CD1c-positive myeloid dendritic cell (primary cell): ENCODE measurements around the gene TYR.
"Not testable (repeated sequence)": the region's sequence is repeated elsewhere in the genome, so short reads cannot be mapped to it uniquely, and the experiment has no call there.

ENCODE experiments used
- DNase-seq: peaks from one replicate; pipeline ENCODE4 v3.0.0-alpha.2; 2016; ENCODE audit errors: extremely low spot score

The TYR gene

DNA sequence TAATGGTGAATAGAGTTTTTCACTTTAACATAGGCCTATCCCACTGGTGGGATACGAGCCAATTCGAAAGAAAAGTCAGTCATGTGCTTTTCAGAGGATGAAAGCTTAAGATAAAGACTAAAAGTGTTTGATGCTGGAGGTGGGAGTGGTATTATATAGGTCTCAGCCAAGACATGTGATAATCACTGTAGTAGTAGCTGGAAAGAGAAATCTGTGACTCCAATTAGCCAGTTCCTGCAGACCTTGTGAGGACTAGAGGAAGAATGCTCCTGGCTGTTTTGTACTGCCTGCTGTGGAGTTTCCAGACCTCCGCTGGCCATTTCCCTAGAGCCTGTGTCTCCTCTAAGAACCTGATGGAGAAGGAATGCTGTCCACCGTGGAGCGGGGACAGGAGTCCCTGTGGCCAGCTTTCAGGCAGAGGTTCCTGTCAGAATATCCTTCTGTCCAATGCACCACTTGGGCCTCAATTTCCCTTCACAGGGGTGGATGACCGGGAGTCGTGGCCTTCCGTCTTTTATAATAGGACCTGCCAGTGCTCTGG lies at the start of gene TYR:
TYR (plus strand) TSS at position 185 of the 541 bp plus-strand sequence; CDS start at position 264, 79 bp downstream.
- DNase-seq, result no peak

DNA sequence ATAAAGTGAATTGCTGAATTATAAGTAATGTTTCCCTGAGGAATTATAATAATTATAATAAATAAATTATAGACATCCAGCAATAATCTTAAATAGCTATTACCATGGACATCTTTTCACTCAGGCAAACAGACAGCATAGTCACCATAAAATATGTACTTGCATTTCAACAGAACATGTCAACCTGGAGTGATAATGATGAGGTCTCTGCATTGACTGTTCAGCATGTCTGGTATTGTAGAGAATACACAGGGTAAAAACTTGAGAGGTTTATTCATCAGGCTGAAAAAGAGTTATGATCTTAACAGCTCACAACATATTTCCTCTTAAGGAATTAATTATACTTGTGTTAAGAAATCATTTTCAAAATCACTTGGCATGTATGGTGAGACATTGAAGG lies 41.1 kb upstream of the TYR start:
- DNase-seq, result no peak

DNA sequence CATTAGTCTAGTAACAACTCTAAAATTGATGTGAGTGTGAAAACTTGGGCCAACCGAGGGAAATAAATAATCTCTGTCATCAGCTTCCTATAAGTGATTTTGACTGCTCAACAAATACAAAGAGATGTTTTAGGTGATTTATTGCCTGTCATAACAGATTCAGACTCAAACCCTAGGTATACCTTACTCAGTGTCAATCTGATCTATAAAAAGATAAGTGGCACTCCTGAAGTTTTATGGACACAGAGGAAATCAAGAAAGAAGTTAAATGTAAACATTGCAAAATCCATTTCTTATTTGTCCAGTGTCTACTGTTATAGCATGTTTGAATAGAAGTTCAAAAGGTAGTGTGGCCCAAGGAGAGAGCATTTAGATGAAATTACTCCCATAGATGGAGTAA lies 30.4 kb upstream of the TYR start:
- no peak for DNase-seq

DNA sequence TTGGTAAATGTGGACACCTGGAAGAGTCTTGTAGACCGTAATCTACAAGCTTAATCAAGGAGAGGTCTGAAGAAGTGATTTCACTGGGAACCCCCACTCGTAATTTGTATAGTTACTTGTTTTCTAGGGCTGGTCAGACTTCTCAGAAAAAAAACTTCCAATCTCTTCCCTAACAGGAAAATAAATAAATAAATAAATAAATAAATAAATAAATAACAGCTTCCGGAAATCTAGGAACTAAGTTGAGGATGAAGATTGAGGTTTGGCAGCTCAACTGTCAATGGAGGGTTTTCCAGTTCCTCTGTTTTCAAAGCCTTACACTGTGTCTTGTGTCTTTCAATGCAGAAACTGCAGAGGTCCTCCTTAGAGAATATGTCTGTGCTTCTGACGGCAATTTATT lies 17.7 kb upstream of the TYR start:
- no peak for DNase-seq

DNA sequence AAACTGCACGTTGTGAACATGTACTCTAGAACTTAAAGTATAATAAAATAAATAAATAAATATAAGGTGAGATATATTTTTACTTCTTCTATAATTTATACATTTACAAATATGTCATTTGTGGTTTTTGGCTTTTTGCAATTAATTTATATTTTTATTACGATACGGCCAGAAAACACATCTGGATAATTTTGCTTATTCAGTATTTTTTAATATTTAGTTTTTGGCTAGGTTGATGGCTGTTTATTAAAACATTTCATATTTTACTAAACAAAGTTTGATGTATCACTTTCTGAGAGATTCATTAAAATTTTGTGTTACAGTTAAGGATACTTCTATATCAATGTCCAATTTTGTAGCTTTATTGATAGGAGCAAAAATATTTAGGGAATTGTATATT lies 15.7 kb upstream of the TYR start:
- DNase-seq, result no peak

DNA sequence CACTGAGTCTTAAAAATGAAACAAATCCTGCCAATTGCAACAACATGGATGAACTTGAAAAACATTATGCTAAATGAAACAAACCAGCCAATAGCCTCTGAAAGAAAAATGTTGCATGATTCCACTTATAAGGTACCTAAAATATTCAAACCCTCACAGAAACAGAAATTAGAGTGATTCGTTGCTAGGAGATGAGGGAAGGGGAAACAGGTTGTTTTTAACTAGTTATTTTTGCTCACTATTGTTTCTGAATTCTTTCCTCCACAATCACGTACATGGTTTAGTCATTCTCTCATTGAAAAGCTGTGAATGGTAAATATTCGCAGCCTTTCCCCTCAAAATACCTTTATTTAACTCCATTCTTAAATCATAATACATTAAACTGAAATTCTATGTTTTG lies 14.0 kb upstream of the TYR start:
- DNase-seq, result no peak

DNA sequence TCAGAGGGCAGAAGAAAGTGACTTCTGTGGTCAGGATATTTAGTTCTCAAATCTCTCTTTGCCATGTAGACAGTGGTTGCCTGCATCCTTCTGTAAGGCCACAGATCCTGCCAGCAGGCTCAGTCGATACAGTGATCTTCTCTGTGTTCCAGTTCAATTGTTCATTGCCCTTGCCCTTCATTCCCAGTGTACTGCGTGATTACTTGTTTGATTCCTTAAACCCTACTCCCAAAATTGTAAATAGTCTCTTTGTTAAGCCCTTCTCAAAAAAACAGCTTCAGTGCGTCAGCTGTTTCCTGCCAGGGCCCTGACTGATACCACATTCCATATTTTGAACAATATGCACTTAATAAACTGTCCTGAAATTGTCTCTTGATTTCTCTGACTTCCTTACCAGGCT lies 9.3 kb upstream of the TYR start:
- DNase-seq, result no peak

DNA sequence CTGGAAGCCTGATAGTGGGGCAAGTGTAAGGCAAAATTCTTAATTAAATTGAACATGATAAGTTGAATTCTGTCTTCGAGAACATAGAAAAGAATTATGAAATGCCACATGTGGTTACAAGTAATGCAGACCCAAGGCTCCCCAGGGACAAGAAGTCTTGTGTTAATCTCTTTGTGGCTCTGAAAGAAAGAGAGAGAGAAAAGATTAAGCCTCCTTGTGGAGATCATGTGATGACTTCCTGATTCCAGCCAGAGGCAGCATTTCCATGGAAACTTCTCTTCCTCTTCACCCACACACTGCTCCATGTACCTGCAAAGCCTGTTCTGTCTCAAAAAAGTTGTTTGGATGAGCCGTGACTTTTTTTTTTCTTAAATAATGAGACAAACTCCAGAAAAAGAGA lies 1.9 kb upstream of the TYR start:
- no peak for DNase-seq

DNA sequence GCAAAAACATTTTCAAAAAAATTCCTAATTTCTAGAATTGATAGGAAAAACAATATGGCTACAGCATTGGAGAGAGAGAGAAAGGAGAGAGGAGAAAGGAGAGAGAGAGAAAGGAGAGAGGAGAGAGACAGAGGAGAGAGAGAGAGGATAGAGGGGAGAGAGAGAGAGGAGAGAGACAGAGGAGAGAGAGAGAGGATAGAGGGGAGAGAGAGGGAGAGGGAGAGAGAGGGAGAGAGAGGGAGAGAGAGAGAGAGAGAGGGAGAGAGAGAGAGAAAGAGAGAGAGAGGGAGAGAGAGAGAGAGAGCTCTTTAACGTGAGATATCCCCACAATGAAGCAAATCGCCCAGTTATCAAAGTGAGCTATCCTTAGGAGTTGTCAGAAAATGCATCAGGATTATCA lies 737 bp upstream of the TYR start:
- DNase-seq, result no peak

DNA sequence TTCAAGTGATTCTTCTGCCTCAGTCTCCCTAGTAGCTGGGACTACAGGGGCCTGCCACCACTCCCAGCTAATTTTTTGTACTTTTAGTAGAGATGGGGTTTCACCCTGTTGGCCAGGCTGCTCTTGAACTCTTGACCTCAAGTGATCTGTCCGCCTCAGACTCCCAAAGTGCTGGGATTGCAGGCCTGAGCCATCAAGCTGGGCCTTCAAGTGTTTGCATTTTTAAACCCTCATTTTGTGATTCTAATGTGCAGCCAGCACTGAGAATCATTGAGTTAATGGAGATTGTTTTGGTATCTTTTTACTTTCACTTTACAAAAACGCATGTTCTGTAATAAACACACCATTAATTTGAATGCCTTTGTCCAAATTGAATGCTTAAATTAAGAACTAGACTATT lies 3.4 kb downstream of the TYR start:
- DNase-seq, result no peak

DNA sequence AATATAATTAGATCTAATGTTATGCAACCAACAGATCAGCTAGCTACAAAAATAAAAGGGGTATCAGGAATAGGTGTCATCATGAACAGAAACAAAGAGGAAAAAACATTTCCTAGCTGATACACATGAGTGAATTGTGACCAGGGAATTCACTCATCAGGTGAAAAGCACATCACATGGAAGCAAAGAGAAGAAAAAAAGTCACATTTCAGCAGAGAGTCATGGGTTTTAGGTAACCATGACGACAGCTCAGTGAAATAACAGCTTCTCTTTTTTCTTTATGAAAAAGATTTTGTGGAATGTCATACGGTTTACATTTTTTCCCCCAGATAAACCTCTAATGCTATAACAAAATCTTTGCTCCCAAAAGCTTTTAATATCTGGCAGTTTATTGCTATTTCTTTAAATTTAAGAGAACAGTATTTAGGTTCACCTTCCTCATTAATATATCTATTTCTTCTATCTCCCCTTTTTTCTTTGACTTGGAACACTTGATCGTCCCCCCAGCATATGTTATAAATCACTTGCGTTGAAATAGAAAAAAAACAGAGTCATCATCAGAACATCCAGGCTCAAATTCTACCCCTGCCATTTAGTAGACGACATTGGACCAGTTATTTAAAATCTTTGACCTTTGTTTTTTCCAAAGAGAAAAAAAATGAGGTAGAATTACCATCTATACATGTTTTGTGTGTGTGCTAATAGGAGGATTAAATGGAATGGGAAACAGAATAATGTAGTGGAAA lies 5.3 kb downstream of the TYR start:
- no peak for DNase-seq

DNA sequence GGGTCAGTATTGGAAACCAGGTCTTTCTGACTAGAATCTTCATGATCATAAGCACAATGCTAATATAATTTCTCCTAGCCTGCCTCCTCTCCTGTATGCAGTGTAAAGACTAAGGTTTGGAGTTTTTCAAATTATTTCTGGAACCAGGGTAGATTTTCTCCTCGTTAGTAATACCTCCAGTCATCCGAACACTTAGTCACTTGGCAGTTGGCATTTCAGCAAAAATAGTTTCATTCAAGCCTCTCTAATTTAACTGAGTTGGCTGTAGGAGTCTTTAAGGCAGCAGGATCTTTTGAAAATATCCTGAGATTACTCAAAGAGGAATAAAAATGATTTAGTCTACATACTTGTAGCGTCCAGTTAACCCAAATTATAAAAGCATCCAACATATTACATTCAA lies 6.3 kb downstream of the TYR start:
- no peak for DNase-seq

DNA sequence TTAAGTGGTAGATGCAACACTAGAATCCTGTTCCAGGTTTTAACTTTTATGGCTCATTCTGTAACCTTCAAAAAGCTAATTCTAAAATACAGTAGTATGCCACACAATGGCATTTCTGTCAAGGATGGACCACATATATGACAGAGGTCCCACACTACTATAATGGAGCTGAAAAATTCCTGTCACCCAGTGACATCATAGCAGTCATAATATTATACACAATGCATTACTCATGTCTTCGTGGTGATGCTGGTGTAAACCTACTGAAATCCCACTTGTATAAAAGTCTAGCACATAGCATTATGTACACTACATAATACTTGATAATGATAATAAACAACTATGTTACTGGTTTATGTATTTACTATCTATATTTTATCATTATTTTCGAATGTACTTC lies 12.1 kb downstream of the TYR start:
- no peak for DNase-seq

DNA sequence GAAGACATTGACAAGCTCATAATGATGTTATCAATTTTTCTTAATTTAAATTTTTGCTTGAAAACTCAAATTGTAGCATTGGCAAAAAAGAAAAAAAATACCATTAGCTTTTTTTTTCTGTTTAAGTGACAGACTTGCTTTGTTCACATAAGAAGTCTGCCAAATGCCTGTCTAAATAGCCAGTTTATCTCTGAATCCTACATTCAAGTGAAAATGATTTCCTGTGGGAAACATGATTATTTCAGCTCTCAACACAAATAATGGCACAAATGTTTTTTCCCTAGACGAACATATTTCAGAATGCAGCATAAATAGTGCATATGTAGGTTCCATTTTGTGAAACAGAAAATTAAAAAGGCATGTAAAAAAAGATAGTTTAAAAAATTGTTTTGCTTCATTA lies 23.5 kb downstream of the TYR start:
- no peak for DNase-seq

DNA sequence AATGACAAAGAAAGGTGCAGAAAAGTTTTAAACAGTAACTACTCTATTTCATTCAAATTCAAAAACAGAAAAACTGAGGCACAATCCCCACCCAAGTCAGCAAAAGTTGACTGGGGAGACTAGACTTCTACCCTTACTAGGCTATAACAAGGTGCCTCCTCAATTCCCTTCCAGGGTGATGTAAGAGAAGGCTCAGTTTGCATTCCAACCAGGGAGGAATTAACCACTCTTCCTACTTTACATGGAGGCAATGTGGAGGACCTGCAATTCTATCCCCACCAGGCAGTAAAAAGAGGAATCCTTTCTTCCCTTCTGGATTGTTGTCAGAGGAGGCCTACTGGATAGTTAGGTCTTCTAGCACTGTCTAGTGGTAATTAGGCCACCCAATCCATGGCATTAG lies 26.1 kb downstream of the TYR start:
- DNase-seq, result no peak

DNA sequence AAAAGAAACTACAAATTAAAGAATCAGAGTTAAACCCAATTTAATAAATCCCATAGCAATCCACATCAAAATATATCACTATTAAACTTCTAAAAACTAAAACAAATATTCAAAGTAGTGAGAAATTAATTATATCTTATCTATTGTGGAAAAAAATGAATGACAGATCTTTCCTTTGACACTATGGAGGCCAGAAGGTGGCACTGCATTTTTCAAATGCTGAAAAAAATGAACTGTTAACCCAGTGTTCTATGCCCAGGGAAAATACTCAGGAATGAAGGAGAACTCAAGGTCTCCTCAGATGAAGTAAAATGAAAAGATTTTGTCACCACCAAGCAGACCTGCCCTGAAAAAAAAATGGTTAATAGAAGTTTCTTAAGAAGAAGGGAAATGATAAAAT lies 27.7 kb downstream of the TYR start:
- DNase-seq, result no peak

DNA sequence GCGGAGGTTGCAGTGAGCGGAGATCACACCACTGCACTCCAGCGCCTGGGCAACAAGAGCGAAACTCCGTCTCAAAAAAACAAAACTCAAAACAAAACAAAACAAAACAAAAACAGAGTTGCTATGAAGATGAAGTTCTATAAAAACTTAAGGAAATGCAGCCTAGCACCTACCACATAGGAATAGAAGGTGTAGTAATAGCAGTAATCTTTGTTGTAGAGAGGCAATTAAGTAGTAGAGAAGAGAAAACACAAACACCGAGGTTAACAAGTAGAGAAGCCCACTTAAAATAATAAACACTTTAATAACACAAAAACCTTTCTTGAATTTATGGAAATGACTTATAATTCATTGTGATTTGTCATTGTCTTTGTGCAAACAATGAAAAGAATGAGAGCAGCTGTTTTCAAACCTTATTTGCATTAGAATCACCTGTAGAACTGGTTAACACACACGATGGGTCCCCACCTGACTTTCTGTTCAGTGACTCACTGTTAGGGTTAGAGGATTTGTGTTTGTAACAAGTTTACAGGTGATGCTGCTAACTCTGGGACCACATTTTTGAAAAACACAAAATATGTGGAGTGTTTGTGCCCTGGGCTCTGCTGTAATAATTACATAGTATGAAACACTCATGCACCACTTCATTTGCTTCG lies 43.1 kb downstream of the TYR start:
- DNase-seq, result no peak

DNA sequence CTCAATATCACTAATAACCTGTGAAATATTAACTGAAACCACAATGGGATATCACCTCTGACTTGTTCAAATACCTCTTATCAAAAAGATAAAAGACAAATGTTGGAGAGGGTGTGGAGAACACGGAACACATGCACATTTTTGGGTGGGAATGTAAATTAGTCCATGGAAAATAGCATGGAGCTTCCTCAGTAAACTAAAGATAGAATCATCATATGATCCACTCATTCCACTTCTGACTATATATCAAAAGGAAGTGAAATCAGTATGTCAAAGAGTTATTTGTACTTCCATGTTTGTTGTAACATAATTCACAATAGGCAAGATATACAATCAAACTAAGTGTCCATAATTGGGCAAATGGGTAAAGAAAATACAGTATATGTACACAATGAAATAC lies 57.4 kb downstream of the TYR start:
- no peak for DNase-seq

DNA sequence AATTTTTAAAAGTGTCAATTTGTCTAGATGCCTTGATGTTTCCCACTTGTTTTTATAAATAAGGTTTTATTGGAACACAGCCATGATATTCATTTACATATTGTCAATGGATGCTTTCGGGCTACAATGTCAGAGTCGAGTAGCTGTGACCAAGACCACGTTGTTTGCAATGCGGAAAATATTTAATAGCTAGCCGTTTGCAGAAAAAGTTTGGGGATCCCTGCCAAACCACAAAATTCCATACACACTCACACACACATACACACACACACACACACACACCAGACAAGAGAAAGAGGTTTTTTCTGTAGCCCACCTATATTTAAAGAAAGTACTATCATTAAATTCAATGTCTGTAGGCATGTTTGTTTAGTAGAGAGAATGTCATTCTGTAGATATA lies 58.3 kb downstream of the TYR start:
- no peak for DNase-seq

DNA sequence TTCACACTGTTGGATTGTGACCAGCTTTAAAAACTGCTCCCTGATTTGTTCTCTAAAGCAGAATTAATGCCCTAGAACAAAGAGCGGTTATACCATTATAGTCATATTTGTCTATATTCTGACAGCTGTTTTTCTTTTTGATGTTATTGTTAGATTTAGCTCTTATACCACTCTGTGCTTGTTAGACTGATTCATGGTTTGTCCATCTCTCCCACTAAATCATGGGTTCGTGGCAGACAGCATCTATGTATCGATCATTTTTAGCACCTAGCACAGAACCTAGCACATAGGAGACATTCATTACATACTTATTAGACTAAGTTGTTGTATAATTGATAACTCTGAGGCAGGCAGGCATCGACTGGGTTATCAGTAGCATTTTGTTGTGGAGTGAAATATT lies 69.3 kb downstream of the TYR start:
- not testable (repeated sequence) for DNase-seq

DNA sequence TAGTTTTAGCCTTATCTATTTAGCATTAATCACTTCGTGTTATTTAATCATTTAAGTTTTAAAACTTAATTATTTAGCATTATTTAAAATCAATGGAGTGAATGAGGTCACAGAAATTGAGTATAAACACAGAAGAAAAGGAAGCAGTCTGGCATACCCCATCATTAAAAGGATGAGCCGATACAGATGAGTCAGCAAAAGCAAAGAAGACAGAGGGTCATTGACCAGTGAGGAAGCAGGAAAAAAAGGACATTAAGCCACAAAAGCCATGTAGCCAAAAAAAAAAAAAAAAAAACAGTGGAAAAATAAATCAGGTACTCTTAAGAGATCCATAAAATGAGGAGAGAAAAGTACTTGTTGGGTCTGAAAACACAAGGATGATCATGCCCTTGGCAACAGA lies 71.5 kb downstream of the TYR start:
- DNase-seq, result no peak

DNA sequence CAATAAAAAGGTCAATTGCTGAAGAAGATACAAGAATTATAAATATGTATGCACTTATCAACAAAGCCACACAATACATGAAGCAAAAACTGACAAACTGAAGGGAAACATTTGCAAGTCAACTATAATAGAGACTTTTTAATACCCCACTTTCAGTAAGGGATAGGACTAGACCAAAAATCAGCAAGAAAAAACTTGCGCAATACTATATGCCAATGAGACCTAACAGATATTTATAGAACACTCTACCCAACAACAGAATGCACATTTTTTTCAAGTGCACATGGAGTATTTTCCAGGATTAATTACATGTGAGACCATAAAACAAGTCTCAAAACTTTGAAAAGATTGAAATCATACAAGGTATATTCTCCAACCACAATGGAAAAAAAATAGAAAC lies 83.8 kb downstream of the TYR start:
- DNase-seq, result not testable (repeated sequence)

DNA sequence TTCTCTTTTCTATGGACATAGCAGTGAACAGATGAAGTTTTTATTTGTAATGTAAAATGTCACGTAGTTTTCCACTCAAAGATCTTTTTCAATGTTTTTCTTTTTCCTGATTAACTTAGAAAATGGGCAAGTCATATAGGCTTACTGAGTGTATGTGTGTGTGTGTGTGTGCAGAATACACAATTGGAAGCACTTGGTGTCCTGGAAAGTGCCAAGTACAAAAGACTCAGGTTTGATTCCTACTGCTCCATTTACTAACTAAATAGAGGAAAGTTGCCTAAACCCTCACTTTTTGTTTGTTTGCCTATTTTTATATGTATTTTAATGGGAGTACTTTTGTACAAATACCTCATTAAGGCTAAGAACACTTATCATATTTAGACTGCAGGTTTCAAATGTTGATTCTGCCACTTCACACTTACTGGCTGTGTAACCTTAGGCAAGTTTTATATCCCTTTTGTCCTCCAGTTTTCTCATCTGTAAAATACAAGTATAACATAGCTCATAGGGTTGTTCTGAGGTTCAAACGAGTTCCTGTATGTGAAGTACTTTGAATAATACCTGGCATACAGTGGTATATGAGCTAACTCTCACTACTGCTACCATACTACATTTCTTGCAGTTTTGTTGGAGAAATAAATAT lies 90.1 kb downstream of the TYR start:
- no peak for DNase-seq
